Thoracic aorta (tissue), 2 donors: Measurements from ENCODE around the gene RHEBL1. TPM values are rescaled to one million over a fixed set of nuclear protein-coding genes. Genes with fewer than 3 reads are reported as not detected.

Experiments
- ATAC-seq: fragments of 150-250 bp; one replicate; pipeline ENCODE4 v1.8.0; 2017; ENCODE audit warnings: low read depth; ENCODE audit not compliant: insufficient number of reproducible peaks, low FRiP score
- DNase-seq: peaks from one replicate; pipeline ENCODE4 v3.0.0-alpha.2; 2020; ENCODE audit warnings: low spot score
- H3K27ac ChIP-seq, 2 donors: fragments of 200-600 bp; sonication (generic); 1 replicate in 1 of 2; 2 replicates in 1 of 2; pipeline ENCODE4 v1.5.1; 2016; ENCODE audit warnings: mild to moderate bottlenecking in 2 of 2, moderate library complexity in 2 of 2
- H3K27me3 ChIP-seq: fragments of 200-600 bp; sonication (generic); replicated peaks from 2 replicates; pipeline ENCODE4 v1.6.0; 2016; ENCODE audit warnings: mild to moderate bottlenecking; ENCODE audit not compliant: insufficient read depth
- H3K36me3 ChIP-seq: fragments of 200-600 bp; sonication (generic); one replicate; pipeline ENCODE4 v1.5.1; 2016
- H3K4me1 ChIP-seq, 2 donors: fragments of 200-600 bp; sonication (generic); 1 replicate in 1 of 2; 2 replicates in 1 of 2; pipeline versions ENCODE4 v1.5.1 to v1.6.0; 2016; ENCODE audit warnings: low read depth in 2 of 2, mild to moderate bottlenecking in 1 of 2; ENCODE audit not compliant: control insufficient read depth in 1 of 2
- H3K4me3 ChIP-seq: fragments of 200-600 bp; sonication (generic); 2 replicates; pipeline ENCODE4 v1.5.1; 2016; ENCODE audit warnings: mild to moderate bottlenecking
- H3K9me3 ChIP-seq: fragments of 200-600 bp; sonication (generic); 2 replicates; pipeline ENCODE4 v1.5.1; 2016
- total RNA-seq, 2 donors: library from RNA; depleted of rRNA; stranded (reverse); fragments of >200 nt; gene quantifications; one replicate each; pipeline versions ENCODE4 v1.1.0 to v1.2.3, GENCODE V29; 2016
- TF ChIP-seq, protein P1 (sequence below): fragments of 200-600 bp; sonication (generic); IDR thresholded peaks from one replicate; pipeline ENCODE4 v1.5.1; 2019; ENCODE audit warnings: antibody characterized with exemption

RHEBL1 gene
- total RNA-seq, 2 donors from 2014 or later, result 1.3 TPM; not detected in 1

DNA sequence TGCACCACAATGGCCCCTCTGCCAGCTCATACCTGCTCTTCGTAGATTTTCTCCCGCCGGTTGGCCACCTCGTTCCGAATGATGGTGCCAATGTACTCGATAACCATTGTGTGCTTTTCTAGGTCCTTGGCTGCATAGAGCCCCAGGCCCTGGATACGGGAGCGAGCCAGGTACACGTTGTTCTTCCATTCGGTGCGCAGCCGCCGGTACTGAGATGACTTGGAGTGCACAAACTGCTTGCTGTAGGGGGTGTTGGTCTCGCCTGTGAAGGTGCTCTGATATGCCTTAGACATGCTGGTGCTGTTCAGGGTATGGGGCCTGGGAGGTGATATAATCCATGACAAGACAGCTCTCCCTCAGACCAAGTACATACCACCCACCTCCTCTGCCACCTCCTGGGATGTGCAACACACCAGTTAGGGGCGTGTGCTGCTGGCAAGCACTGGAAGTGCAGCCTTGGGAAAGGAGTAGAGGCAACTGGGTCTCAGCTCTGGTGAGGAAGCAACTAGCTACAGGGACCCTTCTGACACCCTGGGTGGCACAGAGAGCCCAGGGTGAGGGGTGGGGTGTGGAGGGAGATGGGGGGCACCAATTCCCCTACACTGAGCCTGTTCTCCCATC, 47.1 kb downstream of the RHEBL1 start:
- H3K36me3 ChIP-seq, result peaks cover 44% of the 10 kb centered on the region
- no peak overlapping the region for H3K4me3 ChIP-seq
- ATAC-seq, result no peak
- H3K27ac ChIP-seq, result no peak overlapping the region
- TF ChIP-seq, protein P1, sequence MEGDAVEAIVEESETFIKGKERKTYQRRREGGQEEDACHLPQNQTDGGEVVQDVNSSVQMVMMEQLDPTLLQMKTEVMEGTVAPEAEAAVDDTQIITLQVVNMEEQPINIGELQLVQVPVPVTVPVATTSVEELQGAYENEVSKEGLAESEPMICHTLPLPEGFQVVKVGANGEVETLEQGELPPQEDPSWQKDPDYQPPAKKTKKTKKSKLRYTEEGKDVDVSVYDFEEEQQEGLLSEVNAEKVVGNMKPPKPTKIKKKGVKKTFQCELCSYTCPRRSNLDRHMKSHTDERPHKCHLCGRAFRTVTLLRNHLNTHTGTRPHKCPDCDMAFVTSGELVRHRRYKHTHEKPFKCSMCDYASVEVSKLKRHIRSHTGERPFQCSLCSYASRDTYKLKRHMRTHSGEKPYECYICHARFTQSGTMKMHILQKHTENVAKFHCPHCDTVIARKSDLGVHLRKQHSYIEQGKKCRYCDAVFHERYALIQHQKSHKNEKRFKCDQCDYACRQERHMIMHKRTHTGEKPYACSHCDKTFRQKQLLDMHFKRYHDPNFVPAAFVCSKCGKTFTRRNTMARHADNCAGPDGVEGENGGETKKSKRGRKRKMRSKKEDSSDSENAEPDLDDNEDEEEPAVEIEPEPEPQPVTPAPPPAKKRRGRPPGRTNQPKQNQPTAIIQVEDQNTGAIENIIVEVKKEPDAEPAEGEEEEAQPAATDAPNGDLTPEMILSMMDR, result no peak
- H3K9me3 ChIP-seq, result no peaks in the 10 kb centered on the region
- H3K27me3 ChIP-seq, result no peaks in the 10 kb centered on the region
- peaks cover 5% of the 10 kb centered on the region in 2 donors for H3K4me1 ChIP-seq
- DNase-seq, result no peak

DNA sequence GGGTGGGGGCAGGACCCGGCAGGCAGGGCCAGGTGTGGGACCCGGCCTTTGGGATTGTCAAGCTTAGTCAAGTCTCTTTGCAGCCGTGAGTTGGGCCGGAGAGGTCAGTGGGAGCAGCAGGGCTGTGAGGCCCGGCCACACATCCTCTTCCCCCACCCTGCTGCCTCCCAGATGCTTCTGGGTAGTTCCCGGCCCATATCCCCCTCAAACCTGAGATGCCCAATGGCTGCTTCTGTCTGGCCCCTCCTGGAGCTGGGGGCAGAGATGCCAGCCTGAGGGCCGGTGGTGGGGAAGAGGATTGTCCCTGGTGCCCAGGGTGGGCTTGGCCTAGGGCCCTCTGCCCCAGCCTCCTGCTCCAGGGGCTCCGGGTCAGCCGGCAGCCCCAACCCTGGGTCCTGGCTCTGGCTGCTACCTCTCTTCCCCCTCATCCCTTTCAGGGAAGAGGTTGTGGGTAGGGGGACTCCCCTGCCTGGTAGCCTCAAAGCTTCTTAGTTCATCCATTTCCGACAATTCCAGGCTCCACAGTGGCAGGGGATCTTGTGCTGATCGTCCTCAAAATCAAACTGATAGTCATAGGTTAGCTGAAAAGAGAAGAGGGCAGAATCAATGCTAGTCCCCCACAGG, 48.4 kb downstream of the RHEBL1 start:
- no peak overlapping the region for H3K27ac ChIP-seq
- H3K36me3 ChIP-seq, result peaks cover 31% of the 10 kb centered on the region
- DNase-seq, result no peak
- no peaks in the 10 kb centered on the region for H3K9me3 ChIP-seq
- no peaks in the 10 kb centered on the region for H3K27me3 ChIP-seq
- TF ChIP-seq, protein P1, result no peak
- ATAC-seq, result no peak
- no peak overlapping the region for H3K4me3 ChIP-seq
- peaks cover 10 to 12% of the 10 kb centered on the region in 2 donors for H3K4me1 ChIP-seq

GRCh38 chr12:49020441-49020840, 49.3 kb downstream of the RHEBL1 start:
- Histone ChIP-seq H3K36me3 (peaks cover 21% of the 10 kb centered on the region), H3K9me3 (no peaks in the 10 kb centered on the region), H3K27ac (no peak overlapping the region), H3K4me1 (peaks cover 10 to 12% of the 10 kb centered on the region in 2 donors), H3K27me3 (no peaks in the 10 kb centered on the region), H3K4me3 (no peak overlapping the region)
- no peak for ATAC-seq
- DNase-seq, result no peak
- TF ChIP-seq, protein P1, result no peak

- no peaks in the 10 kb centered on the region for H3K9me3 ChIP-seq
- DNase-seq (no peak), ATAC-seq (no peak)
- no peaks in the 10 kb centered on the region for H3K27me3 ChIP-seq
- peaks cover 10 to 12% of the 10 kb centered on the region in 2 donors for H3K4me1 ChIP-seq
- H3K4me3 ChIP-seq, result peak overlapping the region; percentile 90
- peak overlapping the region; percentile 90 to 95 for H3K27ac ChIP-seq
- TF ChIP-seq, protein P1, result no peak
- peaks cover 14% of the 10 kb centered on the region for H3K36me3 ChIP-seq
These were observed 50.1 kb downstream of the RHEBL1 start for GRCh38 chr12:49019443-49020324.

- peak overlapping the region; percentile 90 to 95 for H3K27ac ChIP-seq
- peak overlapping the region; percentile 90 for H3K4me3 ChIP-seq
- ATAC-seq (peak; percentile 38), DNase-seq (no peak)
- H3K9me3 ChIP-seq, result no peaks in the 10 kb centered on the region
- H3K27me3 ChIP-seq, result no peaks in the 10 kb centered on the region
- TF ChIP-seq, protein P1, result no peak
- peaks cover 10 to 12% of the 10 kb centered on the region in 2 donors for H3K4me1 ChIP-seq
- peaks cover 13% of the 10 kb centered on the region for H3K36me3 ChIP-seq
These were observed 50.7 kb downstream of the RHEBL1 start for GRCh38 chr12:49019120-49019430.
